Muscle of back (tissue), 11 donors: ENCODE data around the gene ZDHHC11. TPM values are rescaled to one million over a fixed set of nuclear protein-coding genes. Genes with fewer than 3 reads are reported as not detected.
"Not testable (repeated sequence)": the region's sequence is repeated elsewhere in the genome, so short reads cannot be mapped to it uniquely, and the experiment has no call there.

ENCODE experiments used
- DNase-seq, 3 donors: peaks; one replicate each; pipeline versions ENCODE4 v3.0.0 to v3.0.0-alpha.2; 2013
- polyA plus RNA-seq, 10 donors: library from polyadenylated mRNA; unstranded; fragments of 120-200 nt; gene quantifications; one replicate each; pipeline ENCODE4 v1.2.1, GENCODE V29; 2013; ENCODE audit not compliant: insufficient read length in 10 of 10

The ZDHHC11 gene
- polyA plus RNA-seq, 10 donors = 3.9 to 25.0 (median 7.9) TPM

DNA sequence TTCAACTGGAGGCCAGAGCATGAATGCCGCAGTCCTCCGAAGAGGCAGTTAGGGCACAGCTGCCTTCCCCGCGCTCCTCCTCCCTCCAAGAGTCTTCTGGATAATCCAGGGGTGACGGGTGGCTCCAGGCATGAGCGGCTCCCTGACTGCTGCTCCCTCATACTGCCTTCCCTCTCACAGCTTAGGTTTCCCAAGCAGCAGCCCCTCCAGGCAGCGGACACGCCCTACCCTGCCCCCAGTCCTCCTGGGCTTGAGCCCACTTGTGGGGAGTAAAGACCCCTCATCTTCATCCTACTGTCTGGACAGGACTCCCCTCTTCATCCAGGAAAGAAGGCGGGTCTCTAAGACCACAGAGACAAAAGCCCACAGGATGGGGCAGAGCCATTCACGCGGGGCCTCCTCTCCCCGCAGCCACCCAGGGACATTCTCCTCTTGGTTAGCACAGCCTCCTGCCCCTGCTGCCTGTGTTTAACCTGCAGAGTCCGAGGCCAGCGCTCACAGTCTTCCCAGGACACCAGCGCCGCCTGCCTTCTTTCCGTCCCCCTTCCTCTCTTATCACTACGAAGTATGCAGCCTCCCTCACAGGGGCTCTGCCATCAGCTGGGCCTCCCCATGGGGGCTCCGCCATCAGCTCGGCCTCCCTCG is 5.6 kb downstream of the ZDHHC11 start:
- DNase-seq = peak in 1 of 3 donors; percentile 1

DNA sequence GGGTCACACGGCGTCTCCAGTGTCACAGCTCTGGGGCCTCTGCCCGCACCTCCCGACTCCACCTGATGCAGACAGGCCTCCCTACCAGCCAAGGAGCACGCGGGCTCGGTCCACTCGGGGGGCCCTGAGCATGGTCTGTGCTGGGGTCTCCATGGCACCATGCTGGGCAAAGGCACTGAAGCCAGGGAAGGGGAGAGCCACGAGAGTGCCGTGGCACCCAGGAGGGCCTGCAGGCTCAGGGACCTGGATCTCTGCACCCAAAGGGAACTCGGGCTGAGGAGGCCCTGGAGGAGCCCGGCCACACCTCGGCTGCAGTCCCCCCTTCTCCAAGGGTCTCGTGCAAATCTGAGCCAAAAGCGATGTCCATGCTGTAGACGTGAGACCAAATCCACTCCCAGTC is 6.4 kb downstream of the ZDHHC11 start:
- peak in 1 of 3 donors; percentile 0 for DNase-seq

- DNase-seq = peak in 1 of 3 donors; percentile 3
These were observed 6.9 kb downstream of the ZDHHC11 start for GRCh38 chr5:843926-844325.

GRCh38 chr5:843371-843770 is 7.4 kb downstream of the ZDHHC11 start:
- not testable (repeated sequence) for DNase-seq

- DNase-seq = peak in 1 of 3 donors; percentile 0
These were observed 8.2 kb downstream of the ZDHHC11 start for GRCh38 chr5:842402-843221.

GRCh38 chr5:841531-842401 is 9.0 kb downstream of the ZDHHC11 start:
- DNase-seq = not testable (repeated sequence)

DNA sequence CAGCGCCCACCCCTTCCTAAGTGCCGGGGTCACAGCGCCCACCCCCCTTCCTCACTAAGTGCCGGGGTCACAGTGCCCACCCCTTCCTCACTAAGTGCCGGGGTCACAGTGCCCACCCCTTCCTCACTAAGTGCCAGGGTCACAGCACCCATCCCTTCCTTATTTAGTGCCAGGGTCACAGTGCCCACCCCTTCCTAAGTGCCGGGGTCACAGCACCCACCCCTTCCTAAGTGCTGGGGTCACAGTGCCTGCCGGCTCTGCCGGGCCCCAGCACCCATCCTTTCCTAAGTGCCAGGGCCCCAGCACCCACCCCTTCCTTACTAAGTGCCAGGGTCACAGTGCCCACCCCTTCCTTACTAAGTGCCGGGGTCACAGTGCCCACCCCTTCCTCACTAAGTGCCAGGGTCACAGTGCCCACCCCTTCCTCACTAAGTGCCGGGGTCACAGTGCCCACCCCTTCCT is 9.8 kb downstream of the ZDHHC11 start:
- not testable (repeated sequence) for DNase-seq

DNA sequence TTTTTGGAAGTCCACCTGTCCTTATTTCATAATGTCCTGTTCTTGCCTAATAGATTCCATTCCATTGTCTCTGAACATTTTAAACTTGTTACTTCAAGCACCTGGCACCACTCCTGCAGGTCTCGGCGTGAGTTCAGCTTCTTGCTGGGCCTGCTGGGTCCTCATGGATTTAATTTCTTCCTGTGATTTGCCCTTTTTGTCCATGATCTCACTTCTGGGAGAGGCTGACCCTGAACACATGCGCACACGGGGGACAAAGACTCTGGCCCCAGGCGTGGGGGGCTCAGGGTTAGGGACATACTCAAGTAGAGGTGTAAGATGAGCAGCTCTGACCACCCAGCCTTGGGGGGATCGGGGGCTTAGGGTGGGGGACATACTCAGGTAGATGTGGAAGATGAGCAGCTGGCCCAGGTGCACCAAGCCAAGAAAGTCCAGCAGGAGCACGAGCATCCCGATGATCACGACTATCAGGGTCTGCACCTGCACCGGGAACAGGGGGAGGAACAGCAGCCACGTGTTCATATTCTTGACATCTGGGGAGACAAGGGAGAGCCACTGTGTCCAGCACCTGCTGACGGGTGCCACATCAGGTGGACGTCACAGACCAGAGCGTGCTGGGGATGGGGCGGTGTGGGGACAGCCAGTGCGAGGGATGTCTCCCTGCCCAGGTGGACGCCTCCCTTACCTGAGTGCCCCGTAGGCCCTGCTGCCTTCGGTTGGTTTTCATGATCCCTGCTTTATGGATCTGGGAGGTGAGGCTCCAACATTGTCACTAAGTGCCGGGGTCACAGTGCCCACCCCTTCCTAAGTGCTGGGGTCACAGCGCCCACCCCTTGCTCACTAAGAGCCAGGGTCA is 10.4 kb downstream of the ZDHHC11 start:
- DNase-seq = not testable (repeated sequence)

DNA sequence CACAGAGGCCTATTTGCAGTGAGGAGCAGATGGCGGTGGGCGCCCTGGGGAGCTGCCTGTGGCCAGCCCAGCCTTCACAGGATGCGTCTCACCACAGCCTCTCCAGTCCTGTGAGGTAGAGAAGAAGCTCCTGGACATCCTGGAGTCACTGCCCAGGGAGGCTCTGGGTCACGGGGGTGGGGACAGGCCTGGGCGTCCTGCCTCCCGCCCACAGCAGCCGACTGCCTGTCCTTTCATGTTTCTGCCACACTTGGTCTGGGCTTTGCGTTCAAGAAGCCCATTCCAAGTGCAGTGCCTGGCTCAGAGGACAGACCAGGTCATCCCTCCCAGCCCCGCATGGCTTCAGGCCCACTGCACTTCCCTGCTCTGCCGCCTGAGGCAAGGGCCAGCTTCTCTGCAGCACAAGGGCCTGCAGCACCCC is 12.3 kb downstream of the ZDHHC11 start:
- not testable (repeated sequence) for DNase-seq

GRCh38 chr5:837621-838121 is 13.1 kb downstream of the ZDHHC11 start:
- DNase-seq = not testable (repeated sequence)

DNA sequence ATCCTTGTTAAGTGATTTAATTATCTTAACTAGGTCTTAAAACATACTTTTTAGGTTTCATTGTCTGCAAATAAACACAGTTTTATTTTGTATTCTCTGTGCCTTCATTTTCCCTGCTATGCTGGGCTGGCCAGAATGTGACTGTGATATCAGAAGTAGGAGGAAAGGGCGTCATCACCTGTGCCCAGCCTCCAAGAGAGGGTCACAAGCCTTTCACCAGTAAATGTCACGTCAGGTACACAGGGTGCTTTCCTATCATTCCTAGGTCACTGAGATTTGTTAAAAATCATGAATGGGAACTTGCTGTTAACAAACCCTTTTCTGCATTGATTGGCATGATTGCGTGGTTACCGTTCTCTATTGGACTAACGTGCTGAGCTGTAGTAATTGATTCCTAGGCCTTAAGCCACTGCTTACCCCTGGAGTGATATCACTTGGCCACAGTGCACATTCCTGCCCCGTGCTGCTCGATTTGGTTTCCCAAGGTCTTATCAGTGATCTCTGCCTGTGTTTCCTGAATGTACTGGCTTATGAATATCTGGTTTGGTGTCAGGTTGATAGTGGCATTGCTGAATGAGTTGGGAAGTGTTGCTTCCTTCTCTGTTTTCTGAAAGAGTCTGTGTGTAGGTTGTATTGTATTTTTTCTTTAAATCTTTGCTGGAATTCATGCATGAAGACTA is 14.7 kb downstream of the ZDHHC11 start:
- not testable (repeated sequence) for DNase-seq

GRCh38 chr5:834013-834412 is 16.8 kb downstream of the ZDHHC11 start:
- DNase-seq = not testable (repeated sequence)

GRCh38 chr5:828194-828593 is 22.6 kb downstream of the ZDHHC11 start:
- DNase-seq = not testable (repeated sequence)

DNA sequence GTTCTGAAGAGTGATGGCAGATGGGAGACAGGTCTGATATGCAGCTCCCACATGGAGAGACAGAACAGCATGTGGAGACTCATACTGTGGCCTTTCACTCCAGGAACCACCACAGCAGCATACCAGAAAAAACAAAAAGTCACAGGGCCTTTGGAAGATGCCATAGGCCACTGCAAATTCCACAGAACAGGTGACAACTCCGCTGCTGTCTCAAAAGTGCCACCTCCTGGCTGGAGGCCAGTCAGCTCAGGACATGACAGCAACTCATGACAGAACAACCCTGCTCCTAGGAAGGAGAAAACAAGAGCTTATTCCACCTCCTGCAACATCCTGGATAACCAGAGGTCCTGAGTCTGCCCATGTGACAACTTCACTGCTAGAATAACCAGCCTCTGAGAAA is 25.2 kb downstream of the ZDHHC11 start:
- DNase-seq = not testable (repeated sequence)

GRCh38 chr5:821504-821903 is 29.3 kb downstream of the ZDHHC11 start:
- DNase-seq = no peak

- no peak for DNase-seq
These were observed 30.5 kb downstream of the ZDHHC11 start for GRCh38 chr5:820245-820644.

GRCh38 chr5:819078-819477 is 31.7 kb downstream of the ZDHHC11 start:
- DNase-seq = no peak

GRCh38 chr5:816176-816575 is 34.6 kb downstream of the ZDHHC11 start:
- DNase-seq = no peak

DNA sequence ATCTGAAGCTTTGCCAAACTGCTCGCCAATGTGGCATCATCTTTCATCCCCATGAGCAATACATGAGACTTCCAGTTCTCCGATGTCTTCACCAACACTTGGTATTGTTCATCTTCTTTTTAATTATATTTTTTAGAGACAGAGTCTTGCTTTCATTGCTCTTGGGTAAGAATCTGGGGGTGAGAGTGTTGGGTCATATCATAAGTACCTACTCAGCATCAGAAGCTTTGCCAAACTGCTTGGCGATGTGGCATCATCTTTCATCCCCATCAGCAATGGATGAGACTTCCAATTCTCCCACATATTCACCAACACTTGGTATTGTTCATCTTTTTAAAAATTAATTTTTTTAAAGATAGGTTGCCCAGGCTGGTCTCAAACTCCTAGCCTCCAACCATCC is 35.3 kb downstream of the ZDHHC11 start:
- no peak for DNase-seq

DNA sequence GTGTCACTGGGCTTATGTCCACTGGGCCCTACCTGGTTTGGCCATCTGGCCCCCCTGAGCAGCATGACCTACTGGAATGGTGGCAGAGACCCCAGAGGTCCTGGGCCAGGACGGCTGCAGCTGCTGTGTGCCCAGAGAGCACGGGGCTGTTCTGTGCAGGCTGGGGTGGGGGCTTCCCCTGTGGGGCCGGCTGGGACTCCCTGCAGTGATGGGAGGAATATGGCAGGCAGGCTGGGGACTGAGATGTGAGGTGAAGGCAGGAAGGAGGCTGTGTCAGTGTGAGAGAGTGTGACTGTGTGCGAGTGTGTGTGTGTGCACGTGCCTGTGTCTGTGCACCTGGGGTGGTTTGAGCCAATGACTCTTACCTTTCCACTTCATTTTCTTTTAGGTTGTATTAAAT is 37.2 kb downstream of the ZDHHC11 start:
- DNase-seq = not testable (repeated sequence)
